GM12873 (cell line): ENCODE measurements around the gene ARL4D.

Source experiments
- CTCF ChIP-seq: IDR thresholded peaks from 2 replicates; pipeline ENCODE4 v1.5.1; 2012; ENCODE audit warnings: low read depth, mild to moderate bottlenecking, moderate library complexity, low read length, control low read depth; ENCODE audit not compliant: insufficient read depth; ENCODE audit errors: missing control alignments

ARL4D gene

GRCh38 chr17:43439041-43439440 is 40.2 kb downstream of the ARL4D start:
- no peak for TF ChIP-seq CTCF

DNA sequence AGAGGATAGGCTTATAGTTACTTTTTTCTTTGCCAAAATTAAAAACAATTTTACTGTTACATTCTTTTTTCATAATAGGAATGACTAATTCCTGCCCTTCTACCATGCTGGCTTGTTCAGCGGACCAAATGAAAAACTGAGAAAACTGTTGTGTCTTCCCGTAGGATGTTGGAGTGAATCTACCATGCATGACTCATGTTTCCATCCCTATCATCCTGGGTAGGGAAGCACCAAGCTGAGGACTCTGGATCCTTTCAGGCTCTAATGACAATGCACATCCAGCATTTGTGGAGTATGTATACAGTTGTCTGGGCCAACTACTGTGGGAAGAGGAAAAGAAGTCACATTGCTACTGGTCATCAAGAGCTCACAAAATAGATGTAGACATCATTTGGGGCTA is 43.9 kb downstream of the ARL4D start:
- no peak for TF ChIP-seq CTCF

DNA sequence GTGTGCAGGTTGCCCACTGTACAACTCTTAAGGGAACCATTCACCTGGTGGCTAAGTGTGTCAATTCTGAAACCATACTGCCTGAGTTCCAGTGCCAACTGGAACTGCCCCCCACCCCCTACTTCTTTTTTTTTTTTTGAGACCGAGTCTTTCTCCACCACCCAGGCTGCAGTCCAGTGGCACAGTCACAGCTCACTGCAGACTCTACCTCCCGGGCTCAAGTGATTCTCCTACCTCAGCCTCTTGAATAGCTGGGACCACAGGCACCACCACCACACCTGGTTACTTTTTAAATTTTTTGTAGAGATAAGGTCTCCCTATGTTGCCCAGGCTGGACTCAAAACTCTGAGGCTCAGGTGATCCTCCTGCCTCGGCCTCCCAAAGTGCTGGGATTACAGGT is 44.6 kb downstream of the ARL4D start:
- no peak for TF ChIP-seq CTCF

DNA sequence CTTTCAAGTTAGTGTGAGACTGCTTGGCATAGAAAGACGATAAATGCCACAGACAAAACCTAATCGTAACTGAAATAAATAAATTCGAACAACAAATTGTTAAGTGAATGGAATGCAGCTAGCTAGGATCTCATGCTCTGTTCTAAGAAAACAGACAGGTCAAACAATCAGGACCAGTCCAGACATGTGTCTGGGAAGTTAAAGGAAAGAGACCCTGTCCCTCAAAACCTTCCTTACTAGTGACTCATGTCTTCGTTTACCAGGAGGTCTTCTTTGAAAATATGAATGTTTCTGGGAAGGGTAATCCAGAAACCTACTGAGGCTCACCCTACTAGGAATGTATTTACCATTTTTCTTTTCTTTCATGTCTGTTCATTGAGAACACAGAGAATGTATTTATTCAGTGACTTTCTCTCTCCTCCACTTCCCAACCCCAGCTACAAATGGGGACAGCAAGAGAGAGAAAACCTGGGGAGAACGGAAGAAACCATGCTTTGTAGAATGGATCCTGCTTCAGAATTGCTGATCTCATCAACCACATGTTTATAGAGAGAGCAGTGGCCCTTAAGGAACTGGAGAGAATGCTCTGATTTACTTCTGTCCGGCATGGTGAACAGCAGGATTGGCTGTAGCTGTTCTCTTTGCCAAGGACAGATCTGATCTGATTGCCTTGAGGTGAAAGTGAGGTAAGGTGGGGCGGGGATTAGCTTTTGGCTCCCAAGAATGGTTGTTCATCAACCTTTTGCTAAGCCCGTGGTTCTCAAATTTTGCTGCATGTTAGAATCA is 45.6 kb downstream of the ARL4D start:
- TF ChIP-seq CTCF: no peak

- TF ChIP-seq CTCF: no peak
Measured at GRCh38 chr17:43445009-43445589, 46.3 kb downstream of the ARL4D start.

GRCh38 chr17:43446773-43447172 is 48.0 kb downstream of the ARL4D start:
- no peak for TF ChIP-seq CTCF

DNA sequence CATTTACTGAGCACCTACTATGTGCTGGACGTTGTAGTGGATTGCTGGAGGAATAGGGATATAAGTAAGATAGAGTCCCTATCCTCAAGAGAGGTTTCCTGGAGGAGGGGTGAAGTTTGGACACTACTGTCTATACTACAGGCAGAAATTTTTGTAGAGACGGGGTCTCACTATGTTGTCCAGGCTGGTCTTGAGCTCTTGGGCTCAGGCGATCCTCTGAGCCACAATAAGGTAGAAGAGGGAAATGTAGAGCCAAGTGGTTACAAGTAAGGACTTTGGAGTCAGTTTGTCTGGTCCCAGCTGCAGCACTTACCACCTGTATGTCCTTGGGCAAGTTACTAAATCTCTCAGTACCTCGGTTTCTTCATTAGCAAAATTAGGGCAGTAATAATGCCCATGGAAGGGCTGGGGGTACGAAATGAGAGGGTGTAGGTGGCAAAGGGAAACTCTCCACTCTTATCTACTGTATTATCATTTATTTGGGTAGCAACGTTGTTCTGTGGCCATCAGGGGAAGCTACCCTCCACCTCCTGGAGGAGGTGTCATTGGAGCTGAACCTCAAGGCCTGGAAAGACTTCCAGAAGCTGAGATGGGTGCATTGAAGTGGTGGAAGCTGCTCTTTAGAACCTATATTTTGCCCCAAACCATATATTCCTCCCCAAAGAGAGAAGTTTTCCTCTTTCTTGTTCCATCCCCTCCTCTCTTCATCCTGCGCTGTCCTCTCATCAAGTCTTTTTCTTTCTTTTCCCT is 50.1 kb downstream of the ARL4D start:
- TF ChIP-seq CTCF: no peak
